Nephron (organoid): Measurements from ENCODE around the gene NF2.

Experiments
- H3K27ac Mint-ChIP-seq, 3 experiments: 2 replicates each; pipeline ENCODE4 v1.8.0; 2020; ENCODE audit warnings: mixed read lengths in 3 of 3, mild to moderate bottlenecking in 2 of 3, moderate library complexity in 1 of 3
- H3K27me3 Mint-ChIP-seq: 2 replicates; pipeline ENCODE4 v1.8.0; 2021; ENCODE audit warnings: low read depth, mild to moderate bottlenecking, moderate library complexity, mixed read lengths
- H3K36me3 Mint-ChIP-seq: 2 replicates; pipeline ENCODE4 v1.8.0; 2020; ENCODE audit warnings: low read depth, mixed read lengths
- H3K4me1 Mint-ChIP-seq: 2 replicates; pipeline ENCODE4 v1.8.0; 2020; ENCODE audit warnings: mixed read lengths
- H3K4me3 Mint-ChIP-seq, 3 experiments: 2 replicates each; pipeline ENCODE4 v1.8.0; 2020; ENCODE audit warnings: mild to moderate bottlenecking in 3 of 3, mixed read lengths in 3 of 3, moderate library complexity in 2 of 3
- H3K9me3 Mint-ChIP-seq: 2 replicates; pipeline ENCODE4 v1.8.0; 2020; ENCODE audit warnings: mixed read lengths
- CTCF ChIP-seq, 3 experiments: fragments of 200-600 bp; sonication (generic); IDR thresholded peaks; one replicate each; pipeline ENCODE4 v1.5.0; 2021; ENCODE audit warnings: antibody characterized with exemption in 3 of 3; ENCODE audit not compliant: unreplicated experiment in 3 of 3

The NF2 gene

DNA sequence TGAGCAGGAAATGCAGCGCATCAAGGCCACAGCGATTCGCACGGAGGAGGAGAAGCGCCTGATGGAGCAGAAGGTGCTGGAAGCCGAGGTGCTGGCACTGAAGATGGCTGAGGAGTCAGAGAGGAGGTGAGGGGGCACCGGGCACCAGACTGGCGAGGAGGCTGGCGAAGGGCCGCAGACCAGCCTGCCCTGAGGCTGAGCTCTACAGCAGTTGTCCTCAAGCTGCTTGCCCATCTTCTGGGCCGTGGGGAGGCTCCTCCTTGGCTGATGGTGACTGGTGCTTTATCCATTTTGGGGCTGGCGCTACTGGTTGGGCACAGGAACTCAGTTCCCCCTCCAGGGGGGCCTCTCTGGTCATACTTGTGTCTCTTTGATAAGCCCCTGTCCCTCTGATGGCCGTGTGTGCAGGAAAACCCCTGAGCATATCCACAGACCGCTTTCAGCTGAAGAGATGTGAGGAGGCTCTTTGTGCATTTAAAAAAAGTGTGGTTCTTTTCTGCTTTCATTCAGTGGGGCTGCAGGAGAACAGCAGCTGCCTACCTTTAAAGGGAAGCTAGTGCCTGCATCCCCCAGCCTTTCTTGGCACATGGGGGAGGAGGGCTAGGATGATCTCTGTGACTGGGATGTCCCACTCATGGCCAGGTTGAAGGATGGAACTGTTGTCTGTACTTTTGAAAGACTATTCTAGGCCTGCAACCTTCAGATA lies 70.1 kb downstream of the NF2 start:
- no peaks in the 10 kb centered on the region for H3K4me1 Mint-ChIP-seq
- H3K4me3 Mint-ChIP-seq: no peak overlapping the region
- H3K27ac Mint-ChIP-seq: no peak overlapping the region
- H3K27me3 Mint-ChIP-seq: no peaks in the 10 kb centered on the region
- no peaks in the 10 kb centered on the region for H3K9me3 Mint-ChIP-seq
- no peak for TF ChIP-seq CTCF (IDR thresholded peaks at IDR 0.05; ENCODE audit: unreplicated experiment in 3 of 3)
- peaks cover 71% of the 10 kb centered on the region for H3K36me3 Mint-ChIP-seq

DNA sequence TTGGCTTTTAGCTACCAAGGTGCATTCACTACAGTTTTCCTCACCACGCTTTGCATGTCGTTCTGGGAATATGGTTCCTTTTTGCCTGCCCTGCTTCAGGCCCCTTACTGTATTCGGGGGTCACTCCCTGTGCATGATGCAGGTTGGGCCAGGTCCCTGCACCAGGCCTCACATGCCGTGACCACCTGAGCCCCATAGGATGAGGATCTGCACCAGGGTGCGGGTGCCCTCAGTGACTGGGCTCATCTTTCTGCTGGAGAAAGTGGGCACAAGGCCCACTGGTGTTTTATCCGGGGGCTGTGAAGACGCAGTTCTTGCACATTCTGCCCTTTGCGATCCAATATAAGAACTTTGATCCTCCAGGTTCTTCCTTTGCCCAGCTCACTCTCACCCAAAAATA lies 70.7 kb downstream of the NF2 start:
- H3K9me3 Mint-ChIP-seq: no peaks in the 10 kb centered on the region
- no peak overlapping the region for H3K4me3 Mint-ChIP-seq
- no peak for TF ChIP-seq CTCF (IDR thresholded peaks at IDR 0.05; ENCODE audit: unreplicated experiment in 3 of 3)
- H3K36me3 Mint-ChIP-seq: peaks cover 69% of the 10 kb centered on the region
- H3K4me1 Mint-ChIP-seq: no peaks in the 10 kb centered on the region
- no peak overlapping the region for H3K27ac Mint-ChIP-seq
- H3K27me3 Mint-ChIP-seq: no peaks in the 10 kb centered on the region

DNA sequence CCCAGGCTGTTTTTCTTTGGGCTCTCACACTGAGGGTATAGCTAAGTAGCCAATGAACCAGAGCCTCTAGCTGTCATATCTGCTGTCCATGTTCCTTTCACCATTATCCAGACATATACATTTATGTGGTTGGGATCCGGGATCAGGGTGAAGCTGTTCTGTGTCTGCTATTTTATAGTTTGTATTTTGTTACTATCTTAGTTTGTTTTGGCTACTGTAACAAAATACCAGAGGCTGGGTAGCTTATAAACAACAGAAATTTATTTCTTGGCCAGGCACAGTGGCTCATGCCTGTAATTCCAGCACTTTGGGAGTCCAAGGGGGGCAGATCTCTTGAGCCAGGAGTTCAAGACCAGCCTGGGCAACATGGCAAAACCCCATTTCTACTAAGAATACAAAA lies 75.9 kb downstream of the NF2 start:
- TF ChIP-seq CTCF (IDR thresholded peaks at IDR 0.05; ENCODE audit: unreplicated experiment in 3 of 3): no peak
- Mint-ChIP-seq H3K4me1 (no peaks in the 10 kb centered on the region), H3K36me3 (peaks cover 68% of the 10 kb centered on the region), H3K4me3 (no peak overlapping the region), H3K27ac (no peak overlapping the region), H3K9me3 (no peaks in the 10 kb centered on the region), H3K27me3 (no peaks in the 10 kb centered on the region)

GRCh38 chr22:29683536-29683935 lies 80.1 kb downstream of the NF2 start:
- Mint-ChIP-seq H3K4me1 (peaks cover 20% of the 10 kb centered on the region), H3K4me3 (no peak overlapping the region), H3K9me3 (no peaks in the 10 kb centered on the region), H3K27ac (no peak overlapping the region), H3K36me3 (peaks cover 54% of the 10 kb centered on the region), H3K27me3 (no peaks in the 10 kb centered on the region)
- no peak for TF ChIP-seq CTCF (IDR thresholded peaks at IDR 0.05; ENCODE audit: unreplicated experiment in 3 of 3)

- peaks cover 52% of the 10 kb centered on the region for H3K36me3 Mint-ChIP-seq
- H3K4me1 Mint-ChIP-seq: peaks cover 25% of the 10 kb centered on the region
- no peak for TF ChIP-seq CTCF (IDR thresholded peaks at IDR 0.05; ENCODE audit: unreplicated experiment in 3 of 3)
- H3K4me3 Mint-ChIP-seq: no peak overlapping the region
- H3K27ac Mint-ChIP-seq: no peak overlapping the region
- no peaks in the 10 kb centered on the region for H3K9me3 Mint-ChIP-seq
- no peaks in the 10 kb centered on the region for H3K27me3 Mint-ChIP-seq
Measured at GRCh38 chr22:29684244-29684643, 80.8 kb downstream of the NF2 start.

GRCh38 chr22:29689206-29689879 lies 85.9 kb downstream of the NF2 start:
- H3K27me3 Mint-ChIP-seq: no peaks in the 10 kb centered on the region
- H3K4me3 Mint-ChIP-seq: peak overlapping the region; percentile 29 to 55 (median 48)
- no peak for TF ChIP-seq CTCF (IDR thresholded peaks at IDR 0.05; ENCODE audit: unreplicated experiment in 3 of 3)
- H3K4me1 Mint-ChIP-seq: peaks cover 63% of the 10 kb centered on the region
- peak overlapping the region; percentile 71 to 95 (median 86) for H3K27ac Mint-ChIP-seq
- no peaks in the 10 kb centered on the region for H3K9me3 Mint-ChIP-seq
- H3K36me3 Mint-ChIP-seq: peaks cover 34% of the 10 kb centered on the region
